B cell (primary cell): ENCODE measurements around the gene UROS.

Experiments
- CTCF ChIP-seq: fragments of 200-600 bp; IDR thresholded peaks from one replicate; pipeline ENCODE4 v1.8.0; 2022; ENCODE audit warnings: antibody characterized with exemption, mild to moderate bottlenecking
- EZH2 ChIP-seq: IDR thresholded peaks from 2 replicates; pipeline ENCODE4 v1.6.1; 2012; ENCODE audit warnings: borderline replicate concordance, low read depth, mild to moderate bottlenecking, moderate library complexity, low read length; ENCODE audit not compliant: insufficient read depth, poor library complexity, severe bottlenecking

GRCh38 chr10:125783408-125783807 is 39.6 kb downstream of the UROS start:
- TF ChIP-seq CTCF (no peak), EZH2 (no peak)
